Measurements from ENCODE around the gene SLC39A9. TPM values are rescaled to one million over a fixed set of nuclear protein-coding genes. Genes with fewer than 3 reads are reported as not detected.
"Not testable (repeated sequence)": the region's sequence is repeated elsewhere in the genome, so short reads cannot be mapped to it uniquely, and the experiment has no call there.

SLC39A9 gene
- total and polyA plus RNA-seq, 2 experiments from 2014 or later, result 32.9 to 90.9 TPM

GRCh38 chr14:69376439-69376838 is 22.1 kb upstream of the SLC39A9 start:
- Histone ChIP-seq H3K4me2 (ENCODE audit: unreplicated experiment) (no peak overlapping the region), H3F3A (ENCODE audit: insufficient read depth) (no peaks in the 10 kb centered on the region; the same call in 1 of the 2 replicates), H3K79me2 (ENCODE audit: insufficient read depth) (peaks cover 23% of the 10 kb centered on the region), H3K27ac (peak overlapping the region; percentile 50), H4K20me1 (ENCODE audit: insufficient read depth) (no peaks in the 10 kb centered on the region), H3K9me2 (ENCODE audit: insufficient read depth) (no peaks in the 10 kb centered on the region), H3K36me3 (ENCODE audit: low read depth) (peaks cover 19% of the 10 kb centered on the region; the same call in 1 of the 2 replicates), H3K4me1 (ENCODE audit: insufficient read depth) (0 out of 2 replicates have a peak, but pooled peaks cover 3% of the 10 kb centered on the region), H3K4me3 (no peak overlapping the region), H3K27me3 (replicated peaks; ENCODE audit: insufficient read depth) (no peaks in the 10 kb centered on the region), H3K9ac (no peak overlapping the region), H2AFZ (no peak overlapping the region), H3K9me3 (ENCODE audit: low read depth) (no peaks in the 10 kb centered on the region)
- in situ Hi-C loops (cut with MboI), result no loop called here
- no peak for TF ChIP-seq EZH2 (IDR thresholded peaks at IDR 0.05; ENCODE audit: insufficient read depth, poor library complexity, severe bottlenecking)
- TF ChIP-seq EZH2phosphoT487 (IDR thresholded peaks at IDR 0.05; ENCODE audit: insufficient read depth, low read depth), result no peak
- peak; percentile 80 for DNase-seq

- 97 to 98% methylated on average over 2 of the region's 2 CpGs for WGBS, 2 experiments (ENCODE audit: low coverage in 1 of 2, low lambda C conversion rate in 2 of 2, missing lambda C conversion rate in 2 of 2)
- TF ChIP-seq EZH2phosphoT487 (IDR thresholded peaks at IDR 0.05; ENCODE audit: insufficient read depth, low read depth), result no peak
- TF ChIP-seq EZH2 (IDR thresholded peaks at IDR 0.05; ENCODE audit: insufficient read depth, poor library complexity, severe bottlenecking), result no peak
- no peaks in the 10 kb centered on the region for H3K27me3 ChIP-seq (replicated peaks; ENCODE audit: insufficient read depth)
- no peaks in the 10 kb centered on the region for H4K20me1 ChIP-seq (ENCODE audit: insufficient read depth)
- no peaks in the 10 kb centered on the region for H3K9me3 ChIP-seq (ENCODE audit: low read depth)
- peaks cover 42% of the 10 kb centered on the region for H3K79me2 ChIP-seq (ENCODE audit: insufficient read depth)
- no peak overlapping the region for H3K27ac ChIP-seq
- in situ Hi-C loops (cut with MboI), result no loop called here
- 0 out of 2 replicates have a peak, but pooled peaks cover 3% of the 10 kb centered on the region for H3K4me1 ChIP-seq (ENCODE audit: insufficient read depth)
- H3F3A ChIP-seq (ENCODE audit: insufficient read depth), result no peaks in the 10 kb centered on the region; the same call in 1 of the 2 replicates
- H3K9ac ChIP-seq, result no peak overlapping the region
- no peak for DNase-seq
- H3K36me3 ChIP-seq (ENCODE audit: low read depth), result peaks cover 25% of the 10 kb centered on the region
- H3K9me2 ChIP-seq (ENCODE audit: insufficient read depth), result no peaks in the 10 kb centered on the region
- H3K4me2 ChIP-seq (ENCODE audit: unreplicated experiment), result no peak overlapping the region
- no peak overlapping the region for H3K4me3 ChIP-seq
- H2AFZ ChIP-seq, result no peak overlapping the region
These were observed 20.2 kb upstream of the SLC39A9 start for GRCh38 chr14:69378274-69378673.

- Histone ChIP-seq H3K9me2 (ENCODE audit: insufficient read depth) (no peaks in the 10 kb centered on the region), H3K9me3 (ENCODE audit: low read depth) (no peaks in the 10 kb centered on the region), H3K4me2 (ENCODE audit: unreplicated experiment) (no peak overlapping the region), H3F3A (ENCODE audit: insufficient read depth) (no peaks in the 10 kb centered on the region), H3K4me1 (ENCODE audit: insufficient read depth) (no peaks in the 10 kb centered on the region), H3K79me2 (ENCODE audit: insufficient read depth) (peaks cover 100% of the 10 kb centered on the region), H3K36me3 (ENCODE audit: low read depth) (peaks cover 69% of the 10 kb centered on the region), H2AFZ (no peak overlapping the region), H3K27me3 (replicated peaks; ENCODE audit: insufficient read depth) (no peaks in the 10 kb centered on the region), H3K9ac (no peak overlapping the region), H3K27ac (no peak overlapping the region), H4K20me1 (ENCODE audit: insufficient read depth) (peaks cover 11% of the 10 kb centered on the region; the same call in 1 of the 2 replicates), H3K4me3 (no peak overlapping the region)
- TF ChIP-seq EZH2phosphoT487 (IDR thresholded peaks at IDR 0.05; ENCODE audit: insufficient read depth, low read depth) (no peak), EZH2 (IDR thresholded peaks at IDR 0.05; ENCODE audit: insufficient read depth, poor library complexity, severe bottlenecking) (no peak)
- WGBS, 2 experiments (ENCODE audit: low coverage in 1 of 2, low lambda C conversion rate in 2 of 2, missing lambda C conversion rate in 2 of 2), result 83 to 90% methylated on average over 3 of the region's 3 CpGs
- DNase-seq, result peak; percentile 27
- in situ Hi-C loops (cut with MboI), result no loop called here
These were observed 11.2 kb upstream of the SLC39A9 start for GRCh38 chr14:69387311-69387710.

GRCh38 chr14:69391400-69391799 is 7.1 kb upstream of the SLC39A9 start:
- WGBS, 2 experiments (ENCODE audit: low coverage in 1 of 2, low lambda C conversion rate in 2 of 2, missing lambda C conversion rate in 2 of 2), result 65 to 75% methylated on average over 8 of the region's 8 CpGs
- H3K9me3 ChIP-seq (ENCODE audit: low read depth); H3K4me1 ChIP-seq (ENCODE audit: insufficient read depth); H3F3A ChIP-seq (ENCODE audit: insufficient read depth); H3K4me2 ChIP-seq (ENCODE audit: unreplicated experiment); H3K9me2 ChIP-seq (ENCODE audit: insufficient read depth); in situ Hi-C loops (cut with MboI); H2AFZ ChIP-seq; H3K9ac ChIP-seq; H3K4me3 ChIP-seq; H3K27me3 ChIP-seq (replicated peaks; ENCODE audit: insufficient read depth): not testable (repeated sequence)
- Histone ChIP-seq H3K27ac (peak overlapping the region; percentile 18; the same call in 1 of the 2 replicates), H4K20me1 (ENCODE audit: insufficient read depth) (peaks cover 11% of the 10 kb centered on the region; the same call in 1 of the 2 replicates), H3K79me2 (ENCODE audit: insufficient read depth) (peaks cover 100% of the 10 kb centered on the region), H3K36me3 (ENCODE audit: low read depth) (peaks cover 75% of the 10 kb centered on the region)
- peak; percentile 58 for DNase-seq

- Histone ChIP-seq H3K4me2 (ENCODE audit: unreplicated experiment) (no peak overlapping the region), H3K9me3 (ENCODE audit: low read depth) (no peaks in the 10 kb centered on the region), H2AFZ (no peak overlapping the region), H3K4me3 (no peak overlapping the region), H3K9me2 (ENCODE audit: insufficient read depth) (no peaks in the 10 kb centered on the region), H3K27ac (peak overlapping the region; percentile 18; the same call in 1 of the 2 replicates), H3K4me1 (ENCODE audit: insufficient read depth) (peaks cover 16% of the 10 kb centered on the region), H3K27me3 (replicated peaks; ENCODE audit: insufficient read depth) (no peaks in the 10 kb centered on the region), H3K36me3 (ENCODE audit: low read depth) (peaks cover 66% of the 10 kb centered on the region), H3K9ac (no peak overlapping the region), H3F3A (ENCODE audit: insufficient read depth) (no peaks in the 10 kb centered on the region), H4K20me1 (ENCODE audit: insufficient read depth) (peaks cover 11% of the 10 kb centered on the region; the same call in 1 of the 2 replicates), H3K79me2 (ENCODE audit: insufficient read depth) (peaks cover 100% of the 10 kb centered on the region)
- WGBS, 2 experiments (ENCODE audit: low coverage in 1 of 2, low lambda C conversion rate in 2 of 2, missing lambda C conversion rate in 2 of 2), result 81 to 84% methylated on average over 3 of the region's 3 CpGs
- in situ Hi-C loops (cut with MboI), result no loop called here
- no peak for DNase-seq
- no peak for TF ChIP-seq EZH2phosphoT487 (IDR thresholded peaks at IDR 0.05; ENCODE audit: insufficient read depth, low read depth)
- no peak for TF ChIP-seq EZH2 (IDR thresholded peaks at IDR 0.05; ENCODE audit: insufficient read depth, poor library complexity, severe bottlenecking)
These were observed 6.0 kb upstream of the SLC39A9 start for GRCh38 chr14:69392481-69392880.
